ENCODE data around the gene CHTOP.
"Not testable (repeated sequence)": the region's sequence is repeated elsewhere in the genome, so short reads cannot be mapped to it uniquely, and the experiment has no call there.

CHTOP gene

DNA sequence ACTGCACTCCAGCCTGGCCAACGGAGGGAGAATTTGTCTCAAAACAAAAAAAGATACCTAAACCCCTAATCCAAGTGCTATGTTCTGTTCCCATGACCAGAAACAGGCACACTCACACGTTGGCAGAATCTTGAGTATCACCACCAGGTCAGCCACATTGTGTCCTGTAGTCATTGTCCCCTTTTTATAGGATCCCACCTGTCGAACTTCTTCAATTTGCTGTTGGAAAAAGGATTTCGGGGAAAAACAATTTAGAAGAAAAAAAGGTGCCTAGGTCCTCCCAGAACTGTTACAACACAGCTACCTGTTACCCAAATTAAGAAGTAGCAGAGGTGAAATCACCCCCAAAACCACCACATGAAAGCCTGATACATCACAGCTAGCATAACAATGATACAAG, 33.6 kb downstream of the CHTOP start:
- DNase-seq, result no peak

DNA sequence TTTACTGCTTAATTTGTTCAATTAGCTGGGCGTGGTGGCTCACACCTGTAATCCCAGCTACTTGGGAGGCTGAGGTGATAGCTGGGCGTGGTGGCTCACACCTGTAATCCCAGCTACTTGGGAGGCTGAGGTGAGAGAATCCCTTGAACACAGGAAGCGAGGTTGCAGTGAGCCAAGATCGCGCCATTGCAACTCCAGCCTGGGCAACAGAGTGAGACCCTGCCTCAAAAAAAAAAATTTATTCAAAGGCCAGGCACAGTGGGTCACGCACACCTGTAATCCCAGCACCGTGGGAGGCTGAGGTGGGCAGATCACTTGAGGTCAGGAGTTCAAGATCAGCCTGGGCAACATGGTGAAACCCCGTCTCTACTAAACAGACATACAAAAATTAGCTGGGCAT, 34.8 kb downstream of the CHTOP start:
- DNase-seq, result not testable (repeated sequence)

DNA sequence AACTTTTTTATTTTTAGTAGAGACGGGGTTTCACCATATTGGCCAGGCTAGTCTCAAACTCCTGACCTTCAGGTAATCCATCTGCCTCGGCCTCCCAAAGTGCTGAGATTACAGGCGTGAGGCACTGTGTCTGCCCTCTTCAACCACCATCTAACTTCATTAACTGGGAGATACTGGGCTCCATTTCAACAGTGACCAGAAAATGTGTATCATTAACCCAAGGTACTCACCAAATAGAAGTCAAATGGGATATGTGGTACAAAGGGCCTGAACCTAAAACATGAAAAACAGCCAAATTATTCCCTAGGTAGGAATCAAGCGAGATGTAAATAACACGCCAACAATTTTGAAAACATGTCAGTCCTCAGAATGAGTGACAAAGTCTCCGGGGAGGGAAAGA, 35.7 kb downstream of the CHTOP start:
- no peak for DNase-seq

DNA sequence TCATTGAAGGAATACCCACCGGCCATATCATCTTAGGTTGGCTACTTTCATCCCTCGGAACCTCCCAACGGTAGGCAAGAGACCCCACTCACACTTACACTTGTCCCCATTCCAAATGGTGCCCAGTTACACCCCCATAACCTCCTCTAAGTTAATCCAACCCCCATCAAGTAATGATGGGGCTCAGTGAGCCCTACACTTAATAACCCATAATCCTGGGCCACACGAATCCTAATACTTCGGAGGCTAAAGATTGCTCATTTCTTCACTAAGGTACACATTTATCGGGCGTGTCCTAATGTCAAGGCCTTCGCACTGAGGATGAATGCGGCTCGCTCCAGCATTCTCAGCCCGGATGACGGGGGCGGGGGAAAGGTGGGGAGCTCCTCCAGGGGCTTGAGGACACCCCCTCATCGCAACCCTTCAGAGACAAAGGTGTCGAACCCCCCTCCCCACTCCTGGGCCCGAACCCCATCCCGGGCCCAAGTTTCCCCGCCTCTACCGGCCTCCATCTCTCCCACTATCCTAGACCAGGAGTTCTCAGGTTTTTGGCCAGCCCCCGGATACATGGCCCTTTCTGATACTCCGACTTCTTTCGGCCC, 36.5 kb downstream of the CHTOP start:
- DNase-seq, result no peak

DNA sequence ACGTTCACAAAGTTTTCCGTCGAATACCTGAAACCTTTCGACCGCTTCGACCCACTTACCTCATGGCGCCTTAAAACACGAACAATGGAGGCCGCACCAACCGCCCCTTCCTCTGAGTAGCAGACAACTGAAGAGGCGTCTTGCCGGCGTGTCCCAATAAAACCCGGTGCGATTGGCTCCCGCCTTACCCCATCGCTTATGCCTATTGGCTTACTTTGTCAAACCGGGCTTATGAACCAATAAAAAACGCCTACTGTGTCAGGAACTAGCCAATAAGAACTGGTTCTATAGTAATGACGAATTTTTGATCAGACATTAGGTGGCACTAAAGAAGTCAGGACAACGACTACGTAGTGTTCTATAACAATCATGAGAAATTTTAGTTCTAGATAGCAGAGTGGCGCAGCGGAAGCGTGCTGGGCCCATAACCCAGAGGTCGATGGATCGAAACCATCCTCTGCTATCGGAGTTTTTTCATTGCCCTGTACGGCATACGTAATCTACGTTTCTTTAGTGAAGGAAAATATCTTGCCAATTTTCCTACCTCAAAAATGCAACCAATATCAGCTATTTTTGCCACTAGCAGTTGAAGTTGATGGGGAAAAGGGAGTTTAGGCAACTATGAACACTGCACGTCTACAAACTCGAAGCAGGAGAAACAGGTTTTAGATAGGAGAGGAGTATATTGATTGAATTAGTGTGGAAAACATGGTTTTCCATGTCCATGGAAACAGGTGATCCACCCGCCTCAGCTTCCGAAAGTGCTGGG, 37.2 kb downstream of the CHTOP start, which contains the start of gene ILF2:
Gene ILF2, minus strand, starts transcription at position 135 of the 769 bp plus-strand sequence. Its CDS starts 71 bp downstream, at position 64.
- DNase-seq, result peak; percentile 99

DNA sequence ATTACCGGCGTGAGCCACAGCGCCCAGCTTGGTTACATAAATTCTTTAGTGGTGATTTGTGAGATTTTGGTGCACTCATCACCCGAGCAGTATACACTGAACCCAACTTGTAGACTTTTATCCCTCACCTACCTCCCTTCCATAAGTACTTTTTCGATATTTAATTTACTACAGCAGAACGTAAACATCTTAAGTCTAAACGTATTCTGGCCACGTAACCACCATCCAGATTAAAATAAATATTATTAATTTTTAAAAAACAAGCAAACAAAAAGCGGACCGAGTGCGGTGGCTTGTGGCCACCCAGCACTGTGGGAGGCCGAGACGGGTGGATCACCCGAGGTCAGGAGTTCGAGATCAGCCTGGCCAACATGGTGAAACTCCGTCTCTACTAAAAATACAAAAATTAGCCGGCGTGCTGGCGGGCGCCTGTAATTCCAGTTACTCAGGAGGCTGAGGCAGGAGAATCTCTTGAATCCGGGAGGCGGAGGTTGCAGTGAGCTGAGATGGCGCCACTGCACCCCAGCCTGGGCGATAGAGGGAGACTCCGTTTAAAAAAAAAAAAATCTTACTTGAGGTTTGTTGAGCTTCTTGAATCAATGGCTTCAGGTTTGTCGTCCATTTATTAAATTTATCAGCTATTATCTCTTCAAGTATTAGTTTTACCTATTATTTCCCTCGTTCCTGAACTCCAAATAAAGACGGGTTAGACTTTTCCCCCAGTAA, 37.9 kb downstream of the CHTOP start:
- peak; percentile 57 to 58 for DNase-seq

DNA sequence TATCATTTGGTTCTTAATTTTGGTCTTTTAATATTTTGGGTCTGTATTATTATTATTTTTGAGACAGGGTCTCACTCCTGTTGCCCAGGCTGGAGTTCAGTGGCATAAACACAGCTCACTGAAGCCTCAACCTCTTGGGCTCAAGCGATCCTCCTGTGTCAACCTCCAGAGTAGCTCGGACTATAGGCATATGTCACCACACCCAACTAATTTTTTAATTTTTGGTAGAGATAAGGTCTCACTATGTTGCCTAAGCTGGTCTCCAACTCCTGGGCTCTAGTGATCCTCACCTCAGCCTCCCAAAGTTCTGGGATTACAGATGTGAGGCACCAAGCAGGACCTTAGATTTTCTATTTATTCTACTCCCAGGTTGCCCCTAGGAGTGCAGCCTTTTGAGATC, 39.6 kb downstream of the CHTOP start:
- no peak for DNase-seq

DNA sequence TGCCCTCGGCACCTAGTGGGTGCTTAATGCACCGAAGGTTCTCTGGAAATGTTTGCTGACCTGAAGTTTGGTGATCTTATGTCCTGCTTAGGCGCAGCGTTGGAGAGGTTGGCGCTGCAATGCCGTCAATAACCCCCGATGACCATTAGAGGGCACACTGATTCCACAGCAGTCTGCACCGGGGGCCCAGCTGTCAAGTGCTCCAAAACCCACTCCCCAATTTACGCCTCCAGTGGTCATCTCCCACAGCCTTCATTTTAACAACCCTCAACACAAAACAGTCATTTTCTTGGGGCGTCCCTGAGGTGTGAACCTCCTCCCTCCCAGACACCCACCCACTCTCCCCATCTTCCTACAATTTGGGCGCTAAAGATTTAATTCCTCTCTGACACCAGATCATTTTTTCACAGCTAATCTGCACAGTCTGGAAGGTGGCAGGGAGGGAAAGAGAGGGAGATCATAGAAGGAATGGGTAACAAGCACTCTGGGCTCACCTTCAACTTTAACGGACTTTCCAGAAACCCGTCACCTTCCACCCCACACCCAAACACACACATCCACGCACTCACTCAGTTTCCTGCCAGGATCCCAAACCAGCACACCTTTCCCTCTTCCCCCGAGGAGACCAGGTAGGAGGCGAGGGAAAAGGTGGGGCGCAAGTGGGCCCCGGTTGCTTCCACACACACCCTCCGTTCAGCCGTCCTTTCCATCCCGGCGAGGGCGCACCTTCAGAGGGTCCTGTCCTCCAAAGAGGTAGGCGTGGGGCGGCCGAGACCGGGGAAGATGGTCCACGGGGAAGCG, 44.1 kb downstream of the CHTOP start:
- peak; percentile 22 to 54 for DNase-seq

DNA sequence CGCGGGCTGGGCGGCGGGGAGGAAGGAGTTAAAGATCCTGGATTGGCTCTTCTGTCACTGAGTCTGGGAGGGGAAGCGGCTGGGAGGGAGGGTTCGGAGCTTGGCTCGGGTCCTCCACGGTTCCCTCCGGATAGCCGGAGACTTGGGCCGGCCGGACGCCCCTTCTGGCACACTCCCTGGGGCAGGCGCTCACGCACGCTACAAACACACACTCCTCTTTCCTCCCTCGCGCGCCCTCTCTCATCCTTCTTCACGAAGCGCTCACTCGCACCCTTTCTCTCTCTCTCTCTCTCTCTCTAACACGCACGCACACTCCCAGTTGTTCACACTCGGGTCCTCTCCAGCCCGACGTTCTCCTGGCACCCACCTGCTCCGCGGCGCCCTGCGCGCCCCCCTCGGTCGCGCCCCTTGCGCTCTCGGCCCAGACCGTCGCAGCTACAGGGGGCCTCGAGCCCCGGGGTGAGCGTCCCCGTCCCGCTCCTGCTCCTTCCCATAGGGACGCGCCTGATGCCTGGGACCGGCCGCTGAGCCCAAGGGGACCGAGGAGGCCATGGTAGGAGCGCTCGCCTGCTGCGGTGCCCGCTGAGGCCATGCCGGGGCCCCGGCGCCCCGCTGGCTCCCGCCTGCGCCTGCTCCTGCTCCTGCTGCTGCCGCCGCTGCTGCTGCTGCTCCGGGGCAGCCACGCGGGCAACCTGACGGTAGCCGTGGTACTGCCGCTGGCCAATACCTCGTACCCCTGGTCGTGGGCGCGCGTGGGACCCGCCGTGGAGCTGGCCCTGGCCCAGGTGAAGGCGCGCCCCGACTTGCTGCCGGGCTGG, 44.9 kb downstream of the CHTOP start, which contains the start of gene NPR1:
Gene NPR1, plus strand, starts transcription at position 170 of the 818 bp plus-strand sequence. Its CDS starts 421 bp downstream, at position 591.
- DNase-seq, result peak in 1 of 2 experiments; percentile 26

DNA sequence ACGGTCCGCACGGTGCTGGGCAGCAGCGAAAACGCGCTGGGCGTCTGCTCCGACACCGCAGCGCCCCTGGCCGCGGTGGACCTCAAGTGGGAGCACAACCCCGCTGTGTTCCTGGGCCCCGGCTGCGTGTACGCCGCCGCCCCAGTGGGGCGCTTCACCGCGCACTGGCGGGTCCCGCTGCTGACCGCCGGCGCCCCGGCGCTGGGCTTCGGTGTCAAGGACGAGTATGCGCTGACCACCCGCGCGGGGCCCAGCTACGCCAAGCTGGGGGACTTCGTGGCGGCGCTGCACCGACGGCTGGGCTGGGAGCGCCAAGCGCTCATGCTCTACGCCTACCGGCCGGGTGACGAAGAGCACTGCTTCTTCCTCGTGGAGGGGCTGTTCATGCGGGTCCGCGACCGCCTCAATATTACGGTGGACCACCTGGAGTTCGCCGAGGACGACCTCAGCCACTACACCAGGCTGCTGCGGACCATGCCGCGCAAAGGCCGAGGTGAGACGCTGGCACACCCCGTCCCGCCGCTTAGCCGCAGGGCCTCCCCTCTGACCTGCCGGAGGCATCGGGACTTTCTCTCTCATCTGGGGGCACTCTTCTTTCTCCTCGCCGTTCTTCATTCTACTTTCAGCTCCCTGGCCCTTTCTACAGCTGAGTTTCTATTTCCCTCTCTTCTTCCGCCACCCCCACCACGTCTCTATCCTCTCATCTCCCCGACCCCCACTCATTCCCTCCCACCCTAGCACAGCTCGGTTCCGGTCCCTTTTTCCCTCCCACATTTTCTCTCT, 45.7 kb downstream of the CHTOP start:
- DNase-seq, result no peak

DNA sequence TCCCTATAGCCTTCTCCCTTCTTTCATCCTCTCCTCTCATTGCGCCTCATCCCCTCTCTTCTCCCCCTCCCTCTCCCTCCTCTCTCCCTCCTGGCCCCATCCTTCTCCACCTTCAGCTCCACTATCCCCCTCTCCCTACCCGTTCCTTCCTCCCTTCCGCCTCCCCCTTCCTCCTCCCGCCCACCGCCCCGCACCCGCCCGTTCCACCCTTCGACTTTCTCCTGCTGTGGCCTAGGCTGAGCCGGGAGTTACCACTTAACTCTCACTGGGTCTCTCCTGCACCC, 46.2 kb downstream of the CHTOP start:
- no peak for DNase-seq

DNA sequence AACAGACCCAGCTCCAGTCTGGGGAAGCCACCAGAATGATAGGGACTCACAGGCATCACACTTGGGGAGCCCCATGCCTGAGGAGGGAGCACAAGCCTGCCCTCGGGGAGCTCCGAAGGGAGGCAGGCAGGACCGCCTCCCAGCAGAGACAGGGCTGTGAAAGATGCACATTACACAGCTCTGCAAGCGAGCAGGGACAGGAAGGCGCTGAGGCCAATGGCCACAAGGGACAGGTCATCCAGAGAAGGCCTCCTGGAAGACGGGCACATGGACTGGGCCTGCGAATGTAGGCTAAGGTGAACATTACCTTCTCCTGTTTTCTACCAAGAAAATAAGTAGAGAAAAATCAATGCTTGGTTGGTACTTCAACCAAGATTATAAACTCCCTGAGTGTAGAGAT, 48.9 kb downstream of the CHTOP start:
- no peak for DNase-seq

DNA sequence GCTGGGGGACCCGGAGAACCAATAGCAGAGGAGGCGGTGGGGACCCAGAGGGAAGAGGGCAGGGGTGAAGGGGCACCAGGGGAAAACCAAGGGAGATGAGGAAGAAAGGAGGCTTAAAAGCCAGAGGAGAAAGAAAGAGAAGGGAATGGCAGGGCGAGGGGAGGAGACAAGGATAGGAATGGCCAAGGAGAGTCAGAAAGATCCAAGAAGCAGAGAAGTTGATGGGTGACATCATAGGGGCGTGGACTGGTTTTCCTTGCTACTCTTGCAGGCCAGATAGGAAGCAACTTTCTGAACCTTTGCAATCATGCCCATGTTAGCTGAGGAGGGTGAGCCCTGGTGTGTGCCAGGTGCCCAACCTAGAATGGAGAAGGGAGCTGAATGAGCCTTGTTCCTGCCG, 50.0 kb downstream of the CHTOP start:
- no peak for DNase-seq

DNA sequence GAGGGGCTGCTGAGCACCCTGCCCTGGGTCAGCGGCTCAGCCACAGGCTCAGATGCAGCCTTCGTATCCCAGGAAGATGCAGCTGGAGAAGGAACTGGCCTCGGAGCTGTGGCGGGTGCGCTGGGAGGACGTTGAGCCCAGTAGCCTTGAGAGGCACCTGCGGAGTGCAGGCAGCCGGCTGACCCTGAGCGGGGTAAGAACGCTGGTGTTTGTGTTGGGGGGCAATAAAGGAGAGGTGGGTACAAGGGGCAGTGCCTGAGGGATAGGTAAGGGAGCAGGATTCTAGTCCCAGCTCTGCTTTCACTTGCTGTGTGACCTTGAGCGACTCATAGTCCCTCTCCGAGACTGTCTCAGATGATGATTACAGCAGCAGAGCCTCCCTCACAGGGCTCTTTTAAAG, 51.0 kb downstream of the CHTOP start:
- no peak for DNase-seq

DNA sequence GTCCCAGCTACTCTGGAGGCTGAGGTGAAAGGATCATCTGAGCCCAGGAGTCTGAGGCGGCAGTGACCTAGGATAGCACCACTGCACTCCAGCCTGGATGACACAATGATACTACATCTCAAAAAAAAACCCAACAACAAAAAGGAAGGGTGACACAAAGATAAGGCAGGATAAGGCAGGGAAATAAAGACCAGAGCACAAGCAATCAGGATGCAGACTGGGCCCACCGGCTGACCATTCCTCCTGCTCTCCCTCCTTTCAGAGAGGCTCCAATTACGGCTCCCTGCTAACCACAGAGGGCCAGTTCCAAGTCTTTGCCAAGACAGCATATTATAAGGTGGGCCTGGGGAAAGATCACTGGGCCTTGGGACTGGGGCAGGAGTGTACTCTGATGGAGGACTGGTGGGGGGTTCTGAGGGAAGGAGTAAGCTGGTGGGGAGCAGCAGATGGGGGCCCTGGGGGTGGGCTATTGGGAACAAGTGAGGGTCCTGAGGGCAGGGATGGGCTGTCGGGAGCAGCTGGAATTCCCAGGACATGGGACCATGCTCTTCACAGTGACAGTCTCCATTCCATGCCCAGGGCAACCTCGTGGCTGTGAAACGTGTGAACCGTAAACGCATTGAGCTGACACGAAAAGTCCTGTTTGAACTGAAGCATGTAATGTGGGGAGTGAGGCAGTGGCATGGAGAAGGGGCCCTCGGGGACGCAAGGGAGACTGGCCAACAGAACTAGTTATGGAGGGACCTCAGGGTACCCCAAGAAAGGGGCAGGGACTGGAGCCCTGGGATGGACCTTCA, 51.9 kb downstream of the CHTOP start:
- no peak for DNase-seq

DNA sequence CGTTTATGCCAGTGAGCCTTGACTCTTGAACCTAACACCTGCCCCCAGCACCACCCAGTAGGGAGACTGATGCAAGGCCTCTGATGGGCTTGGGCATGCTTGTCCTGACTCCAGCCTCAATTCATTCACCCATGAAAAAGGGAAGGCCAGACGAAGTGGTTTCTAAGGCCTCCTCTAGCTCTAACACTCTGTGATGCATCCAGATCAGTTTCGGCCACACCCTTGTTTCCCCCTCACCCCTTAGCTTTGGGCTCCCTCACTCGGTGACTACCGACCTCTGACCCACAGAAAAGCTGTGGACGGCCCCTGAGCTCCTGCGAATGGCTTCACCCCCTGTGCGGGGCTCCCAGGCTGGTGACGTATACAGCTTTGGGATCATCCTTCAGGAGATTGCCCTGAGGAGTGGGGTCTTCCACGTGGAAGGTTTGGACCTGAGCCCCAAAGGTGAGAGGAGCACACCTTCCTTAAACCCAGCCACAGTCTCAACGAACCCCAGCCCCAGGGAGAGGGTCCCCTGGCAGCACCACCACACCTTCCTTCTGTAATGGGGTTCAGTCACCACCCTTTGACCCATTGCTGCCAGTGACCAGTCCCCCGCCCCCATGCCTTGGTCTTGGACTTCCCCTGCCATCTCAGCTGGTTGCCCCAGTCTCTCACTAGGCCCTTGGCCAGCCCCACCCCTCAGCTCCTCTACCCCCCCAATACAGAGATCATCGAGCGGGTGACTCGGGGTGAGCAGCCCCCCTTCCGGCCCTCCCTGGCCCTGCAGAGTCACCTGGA, 53.7 kb downstream of the CHTOP start:
- no peak for DNase-seq

DNA sequence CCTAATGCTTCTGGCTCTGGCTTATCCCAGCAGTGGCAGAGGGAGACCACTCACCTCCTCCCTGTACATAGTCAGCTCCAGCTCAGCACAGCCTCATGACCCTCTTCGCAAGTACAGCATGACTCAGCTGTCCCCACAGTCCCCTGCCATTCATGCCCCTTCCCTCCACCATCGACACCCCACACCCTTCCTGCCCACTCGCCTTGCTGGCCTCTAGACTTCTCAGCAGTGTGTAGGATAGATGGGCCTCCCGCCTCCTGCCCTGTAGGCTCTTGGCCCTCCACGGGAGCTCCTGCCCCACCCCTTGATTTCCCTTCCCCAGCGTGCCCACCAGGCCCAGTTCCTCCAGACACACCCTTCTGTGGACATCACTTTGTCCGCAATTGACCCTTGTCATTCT, 54.4 kb downstream of the CHTOP start:
- DNase-seq, result no peak

DNA sequence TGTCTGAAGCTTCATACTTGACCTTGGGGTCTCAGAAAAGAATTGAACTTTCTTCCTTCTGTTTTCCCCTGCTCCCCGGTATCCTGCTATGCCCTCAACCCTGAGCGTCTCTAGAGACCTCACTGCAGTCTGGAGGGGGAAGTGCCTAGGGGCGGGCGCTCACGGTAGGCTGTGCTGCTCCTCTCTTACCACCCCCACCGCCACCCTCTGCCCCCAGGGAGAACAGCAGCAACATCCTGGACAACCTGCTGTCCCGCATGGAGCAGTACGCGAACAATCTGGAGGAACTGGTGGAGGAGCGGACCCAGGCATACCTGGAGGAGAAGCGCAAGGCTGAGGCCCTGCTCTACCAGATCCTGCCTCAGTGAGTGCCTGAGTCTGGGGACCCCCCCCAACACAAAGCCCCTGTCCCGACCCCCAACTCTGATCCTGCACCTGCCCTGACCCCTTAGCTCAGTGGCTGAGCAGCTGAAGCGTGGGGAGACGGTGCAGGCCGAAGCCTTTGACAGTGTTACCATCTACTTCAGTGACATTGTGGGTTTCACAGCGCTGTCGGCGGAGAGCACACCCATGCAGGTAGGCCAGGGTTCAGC, 55.0 kb downstream of the CHTOP start:
- DNase-seq, result no peak

DNA sequence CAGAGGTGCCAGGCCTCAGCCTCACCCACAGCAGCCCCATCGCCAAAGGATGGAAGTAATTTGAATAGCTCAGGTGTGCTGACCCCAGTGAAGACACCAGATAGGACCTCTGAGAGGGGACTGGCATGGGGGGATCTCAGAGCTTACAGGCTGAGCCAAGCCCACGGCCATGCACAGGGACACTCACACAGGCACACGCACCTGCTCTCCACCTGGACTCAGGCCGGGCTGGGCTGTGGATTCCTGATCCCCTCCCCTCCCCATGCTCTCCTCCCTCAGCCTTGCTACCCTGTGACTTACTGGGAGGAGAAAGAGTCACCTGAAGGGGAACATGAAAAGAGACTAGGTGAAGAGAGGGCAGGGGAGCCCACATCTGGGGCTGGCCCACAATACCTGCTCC, 59.6 kb downstream of the CHTOP start:
- DNase-seq, result no peak
